HCT116 (cell line): ENCODE data around the gene PHPT1. TPM values are rescaled to one million over a fixed set of nuclear protein-coding genes. Genes with fewer than 3 reads are reported as not detected.
"Not testable (repeated sequence)": the region's sequence is repeated elsewhere in the genome, so short reads cannot be mapped to it uniquely, and the experiment has no call there.

Experiments
- ATAC-seq: fragments of 200-7000 bp; cut with Tn5 transposase; 2 replicates; pipeline ENCODE4 v1.9.1; 2020; ENCODE audit warnings: mild to moderate bottlenecking, moderate library complexity
- BruUV-seq: library from RNA; stranded (reverse); fragments of 400-500 nt; replicated peaks from 2 replicates; lab custom pipeline; 2021; lab: Mats Ljungman, UMichigan
- CTCF ChIA-PET: fragments of 300-600 bp; sonication (Branson Sonifier 250); formaldehyde crosslinking; loops from one replicate; lab custom pipeline; 2021; ENCODE audit warnings: antibody characterized with exemption; lab: Charles Lee
- POLR2A ChIA-PET: fragments of 300-600, 350-600 bp; sonication (Branson Sonifier 250); formaldehyde crosslinking; loops from one replicate; lab custom pipeline; 2021; ENCODE audit warnings: antibody characterized with exemption; lab: Charles Lee
- RAD21 ChIA-PET, 2 experiments: fragments of 300-600 bp; sonication (Branson Sonifier 250); formaldehyde crosslinking; loops; one replicate each; lab custom pipeline; 2023; ENCODE audit warnings: low total read pairs in 2 of 2; ENCODE audit not compliant: uncharacterized antibody in 2 of 2, unreplicated experiment in 2 of 2, low non-redundant PET in 1 of 2; lab: Charles Lee
- DNase-seq: peaks from one replicate; pipeline ENCODE4 v3.0.0-alpha.2; 2010; ENCODE audit warnings: low read depth, low spot score
- H2AFZ ChIP-seq: fragments of 200-600 bp; shearing (Covaris generic), sonication (generic); 2 replicates; pipeline ENCODE4 v1.6.1; 2017; ENCODE audit warnings: low read depth, mixed run types, mixed read lengths, antibody characterized with exemption, low read length; ENCODE audit not compliant: poor library complexity, severe bottlenecking
- H3K27ac ChIP-seq: 2 replicates; pipeline ENCODE4 v1.5.1; 2012; ENCODE audit warnings: low read depth, low read length
- H3K27me3 ChIP-seq: fragments of 200-600 bp; sonication (generic); 2 replicates; pipeline ENCODE4 v1.6.1; 2016; ENCODE audit warnings: mixed run types, low read length, mixed read lengths; ENCODE audit not compliant: insufficient read depth
- H3K36me3 ChIP-seq, 2 experiments: fragments of 200-500 bp in 1 of 2; fragments of 200-600 bp in 1 of 2; sonication (Bioruptor generic) in 1 of 2; sonication (generic) in 1 of 2; 2 replicates each; pipeline versions ENCODE4 v1.5.1 to v1.6.1; 2014 to 2016; ENCODE audit warnings: low read length in 2 of 2, inconsistent platforms in 1 of 2, mixed read lengths in 1 of 2, mixed run types in 1 of 2; ENCODE audit not compliant: insufficient read depth in 2 of 2, control insufficient read depth in 1 of 2
- H3K4me1 ChIP-seq, 2 experiments: fragments of 200-600 bp in 1 of 2; sonication (generic) in 1 of 2; 2 replicates each; pipeline versions ENCODE4 v1.5.1 to v1.6.1; 2012 to 2017; ENCODE audit warnings: low read length in 2 of 2, inconsistent platforms in 1 of 2, mild to moderate bottlenecking in 1 of 2, mixed read lengths in 1 of 2, mixed run types in 1 of 2, moderate library complexity in 1 of 2; ENCODE audit not compliant: insufficient read depth in 2 of 2, control insufficient read depth in 1 of 2
- H3K4me2 ChIP-seq: fragments of 200-600 bp; sonication (generic); 2 replicates; pipeline ENCODE4 v1.6.1; 2017; ENCODE audit warnings: mixed run types, low read length, mixed read lengths
- H3K4me3 ChIP-seq, 2 experiments: fragments of 200-600 bp in 1 of 2; sonication (generic) in 1 of 2; replicated peaks in 1 of 2; 2 replicates each; pipeline ENCODE4 v1.5.1; 2011 to 2016; ENCODE audit warnings: low read length in 2 of 2, control low read depth in 1 of 2, low read depth in 1 of 2, mild to moderate bottlenecking in 1 of 2, mixed read lengths in 1 of 2, mixed run types in 1 of 2
- H3K79me2 ChIP-seq: fragments of 200-600 bp; sonication (generic); 2 replicates; pipeline ENCODE4 v1.6.1; 2017; ENCODE audit warnings: mild to moderate bottlenecking, mixed run types, low read length, moderate library complexity, mixed read lengths; ENCODE audit not compliant: insufficient read depth
- H3K9ac ChIP-seq: fragments of 200-600 bp; sonication (generic); 2 replicates; pipeline ENCODE4 v1.6.1; 2016; ENCODE audit warnings: low read length, mixed read lengths
- H3K9me2 ChIP-seq: fragments of 200-600 bp; sonication (generic), shearing (Covaris generic); 2 replicates; pipeline ENCODE4 v1.6.1; 2017; ENCODE audit warnings: mixed run types, mild to moderate bottlenecking, moderate library complexity; ENCODE audit not compliant: insufficient read depth
- H3K9me3 ChIP-seq, 2 experiments: fragments of 200-500 bp in 1 of 2; fragments of 200-600 bp in 1 of 2; sonication (Bioruptor generic) in 1 of 2; sonication (generic) in 1 of 2; 2 replicates each; pipeline ENCODE4 v1.6.1; 2014 to 2017; ENCODE audit warnings: low read length in 2 of 2, mixed read lengths in 2 of 2, inconsistent platforms in 1 of 2, low read depth in 1 of 2, mild to moderate bottlenecking in 1 of 2, mixed run types in 1 of 2, moderate library complexity in 1 of 2; ENCODE audit not compliant: control insufficient read depth in 1 of 2, insufficient read depth in 1 of 2
- H4K20me1 ChIP-seq: fragments of 200-600 bp; sonication (generic), shearing (Covaris generic); 2 replicates; pipeline ENCODE4 v1.6.1; 2017; ENCODE audit warnings: mixed run types, mild to moderate bottlenecking, moderate library complexity; ENCODE audit not compliant: insufficient read depth
- CEBPB ChIP-seq: IDR thresholded peaks from 2 replicates; pipeline ENCODE4 v1.6.1; 2012; ENCODE audit warnings: low read depth
- JUND ChIP-seq: IDR thresholded peaks from 2 replicates; pipeline ENCODE4 v1.6.1; 2012
- TCF7L2 ChIP-seq: IDR thresholded peaks from 2 replicates; pipeline ENCODE4 v1.7.0; 2011; ENCODE audit warnings: borderline replicate concordance, inconsistent platforms; ENCODE audit not compliant: insufficient read depth, insufficient read length; ENCODE audit errors: extremely low read depth
- intact Hi-C: fragments of 100-400 bp; cut with micrococcal nuclease; formaldehyde crosslinking; loops from 2 replicates; pipeline ENCODE4 v1.10.0; 2022
- total RNA-seq: library from RNA; stranded (reverse); gene quantifications from one replicate; pipeline ENCODE4 v1.2.1, GENCODE V29; 2021; ENCODE audit not compliant: unreplicated experiment
- TF ChIP-seq, protein P1 (sequence below): IDR thresholded peaks from 2 replicates; pipeline ENCODE4 v1.6.1; 2012

Gene PHPT1
- total RNA-seq, 1 experiment from 2014 or later = 148 TPM

DNA sequence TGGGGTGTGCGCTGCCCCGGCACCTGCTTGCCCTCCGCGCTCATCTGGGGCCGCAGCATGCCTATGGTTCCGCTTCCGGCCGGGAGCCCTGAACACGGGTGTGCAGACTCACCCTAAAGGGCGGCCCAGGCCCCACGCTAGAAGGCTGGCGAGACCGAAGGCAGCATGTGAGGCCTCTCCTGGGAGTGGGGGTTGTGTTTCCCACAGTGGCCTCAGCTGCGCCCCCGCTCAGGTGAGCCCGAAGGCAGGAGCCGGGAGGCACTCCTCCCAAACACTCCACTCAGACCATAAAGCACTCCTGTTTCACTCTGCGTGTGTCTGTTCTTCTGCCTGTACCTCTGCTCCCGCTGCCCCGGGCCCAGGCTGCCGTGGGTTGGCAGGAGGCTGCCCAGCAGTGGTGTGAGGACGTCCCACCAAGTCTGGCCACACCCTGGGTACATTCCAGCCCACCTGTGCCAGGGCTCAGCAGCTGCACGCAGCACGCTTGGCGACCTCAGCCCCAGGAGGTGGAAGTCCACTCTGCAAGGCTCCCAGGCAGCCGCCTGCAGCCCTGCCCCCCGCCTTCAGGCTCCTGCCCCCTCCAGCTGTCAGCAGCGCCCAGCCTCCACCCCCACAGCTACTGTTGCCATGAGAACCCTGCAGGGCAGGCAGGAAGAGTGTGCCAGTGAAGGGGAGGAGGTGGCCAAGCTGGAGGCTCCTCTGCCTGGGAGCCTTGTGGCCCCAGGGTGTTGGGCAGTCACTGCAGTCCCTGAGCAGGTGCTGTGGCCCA lies 8.1 kb upstream of the PHPT1 start:
- H3K9ac ChIP-seq = no peak overlapping the region
- ChIA-PET CTCF (interaction anchor here (1.0 to 1.4 kb wide), 3 partner anchors 41 to 137 kb away, joined by 3 to 4 read pairs (median 3); no protein-coding TSS in a partner anchor), POLR2A (no interaction called here), RAD21 (no interaction called here)
- no peak overlapping the region for H2AFZ ChIP-seq
- no peaks in the 10 kb centered on the region for H3K27me3 ChIP-seq
- DNase-seq = no peak
- no peak overlapping the region for H3K4me3 ChIP-seq
- H3K36me3 ChIP-seq = no peaks in the 10 kb centered on the region
- no peaks in the 10 kb centered on the region for H3K9me2 ChIP-seq
- no peaks in the 10 kb centered on the region for H3K9me3 ChIP-seq
- no peak for TF ChIP-seq JUND
- TF ChIP-seq TCF7L2 = no peak
- TF ChIP-seq, protein P1, sequence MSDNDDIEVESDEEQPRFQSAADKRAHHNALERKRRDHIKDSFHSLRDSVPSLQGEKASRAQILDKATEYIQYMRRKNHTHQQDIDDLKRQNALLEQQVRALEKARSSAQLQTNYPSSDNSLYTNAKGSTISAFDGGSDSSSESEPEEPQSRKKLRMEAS = no peak
- TF ChIP-seq CEBPB = no peak
- no TSS peak for BruUV-seq
- H3K4me1 ChIP-seq = peaks cover 29 to 39% of the 10 kb centered on the region in 2 experiments
- no peaks in the 10 kb centered on the region for H3K79me2 ChIP-seq
- H3K27ac ChIP-seq = peak overlapping the region; percentile 70
- no peaks in the 10 kb centered on the region for H4K20me1 ChIP-seq
- intact Hi-C loops = loop anchor here (5.0 to 10.0 kb wide), 2 partner anchors 104 to 196 kb away; partner anchors contain the start of genes C8G and FBXW5
- H3K4me2 ChIP-seq = peak overlapping the region; percentile 85
- ATAC-seq = peak; percentile 15

DNA sequence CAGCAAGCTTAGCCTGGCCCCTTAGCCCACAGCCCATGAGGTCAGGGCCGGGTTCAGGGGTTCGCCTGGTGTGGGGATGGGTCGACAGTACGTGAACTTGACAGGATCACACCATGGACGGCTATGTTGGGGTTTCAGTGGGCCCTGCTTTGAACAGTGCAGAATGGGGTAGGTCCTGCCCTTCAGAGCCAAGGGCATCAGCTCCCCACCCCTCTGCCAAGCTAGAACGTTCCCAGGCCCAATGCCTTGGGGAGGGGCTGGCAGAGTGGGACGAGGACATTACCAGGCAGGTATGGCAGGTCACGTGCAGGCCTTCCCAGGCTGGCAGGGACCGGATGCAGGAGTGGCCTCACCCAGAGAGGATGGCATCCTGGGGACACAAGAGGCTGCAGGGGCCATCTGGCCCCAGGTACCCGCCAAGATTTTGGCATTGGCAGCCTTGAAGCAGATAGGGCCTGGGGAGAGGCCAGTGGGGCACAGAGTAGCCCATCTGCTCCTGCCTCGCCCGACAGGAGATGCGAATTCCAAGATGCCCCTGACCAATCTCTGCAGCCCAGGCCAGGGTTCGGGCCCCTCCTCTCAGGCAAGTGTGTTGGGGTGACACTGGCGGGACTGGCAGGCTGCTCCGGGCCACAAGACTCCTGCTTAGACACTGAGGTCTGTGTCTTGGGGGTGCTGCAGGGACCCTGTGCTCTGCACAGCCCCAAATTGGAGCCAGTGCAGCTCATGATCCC lies 7.4 kb upstream of the PHPT1 start:
- ChIA-PET CTCF (interaction anchor here (0.7 to 1.7 kb wide), 19 partner anchors 11 to 245 kb away, joined by 3 to 12 read pairs (median 3); partner anchors contain the start of genes FUT7, MAN1B1, NPDC1 and PAXX), POLR2A (interaction anchor here (0.9 kb wide), 1 partner anchor 56 kb away, joined by 5 read pairs; no protein-coding TSS in a partner anchor)
- Histone ChIP-seq H3K27ac (peak overlapping the region; percentile 70), H3K4me1 (peaks cover 29 to 39% of the 10 kb centered on the region in 2 experiments), H3K4me2 (peak overlapping the region; percentile 85), H3K4me3 (peak overlapping the region in 1 of 2 experiments; percentile 57; a peak in 3 of 4 replicates)
- peak; percentile 23 for ATAC-seq
- H3K36me3 ChIP-seq, H3K9me2 ChIP-seq, H3K79me2 ChIP-seq, BruUV-seq, H3K9me3 ChIP-seq, H3K9ac ChIP-seq, H2AFZ ChIP-seq, RAD21 ChIA-PET, H4K20me1 ChIP-seq, H3K27me3 ChIP-seq, DNase-seq: not testable (repeated sequence)
- intact Hi-C loops = loop anchor here (5.0 to 10.0 kb wide), 2 partner anchors 103 to 195 kb away; partner anchors contain the start of genes C8G and FBXW5
